ENCODE data around the gene CXCL6.

The CXCL6 gene

GRCh38 chr4:73816814-73817213, 19.7 kb upstream of the CXCL6 start:
- no peak for DNase-seq
- Histone ChIP-seq H3K9me3 (ENCODE audit: control insufficient read depth, low read length) (no peaks in the 10 kb centered on the region), H3K4me3 (ENCODE audit: insufficient read depth, low read depth, low read length, poor library complexity, severe bottlenecking) (no peak overlapping the region), H3K36me3 (ENCODE audit: control insufficient read depth, insufficient read depth, low read length) (no peaks in the 10 kb centered on the region), H3K27me3 (replicated peaks; ENCODE audit: control insufficient read depth, insufficient read depth, low read length, poor library complexity, severe bottlenecking) (no peaks in the 10 kb centered on the region), H3K4me1 (ENCODE audit: control insufficient read depth, insufficient read depth, low read length, poor library complexity, severe bottlenecking) (no peaks in the 10 kb centered on the region), H3K27ac (ENCODE audit: insufficient read depth, low read length, poor library complexity, severe bottlenecking) (no peak overlapping the region)

- Histone ChIP-seq H3K4me3 (ENCODE audit: insufficient read depth, low read depth, low read length, poor library complexity, severe bottlenecking) (no peak overlapping the region), H3K9me3 (ENCODE audit: control insufficient read depth, low read length) (no peaks in the 10 kb centered on the region), H3K27me3 (replicated peaks; ENCODE audit: control insufficient read depth, insufficient read depth, low read length, poor library complexity, severe bottlenecking) (no peaks in the 10 kb centered on the region), H3K4me1 (ENCODE audit: control insufficient read depth, insufficient read depth, low read length, poor library complexity, severe bottlenecking) (no peaks in the 10 kb centered on the region), H3K27ac (ENCODE audit: insufficient read depth, low read length, poor library complexity, severe bottlenecking) (no peak overlapping the region), H3K36me3 (ENCODE audit: control insufficient read depth, insufficient read depth, low read length) (no peaks in the 10 kb centered on the region)
- no peak for DNase-seq
Measured at GRCh38 chr4:73817341-73817740, 19.1 kb upstream of the CXCL6 start.

GRCh38 chr4:73821325-73821724, 15.2 kb upstream of the CXCL6 start:
- no peak for DNase-seq
- H3K36me3 ChIP-seq (ENCODE audit: control insufficient read depth, insufficient read depth, low read length), result no peaks in the 10 kb centered on the region
- no peak overlapping the region for H3K27ac ChIP-seq (ENCODE audit: insufficient read depth, low read length, poor library complexity, severe bottlenecking)
- no peaks in the 10 kb centered on the region for H3K4me1 ChIP-seq (ENCODE audit: control insufficient read depth, insufficient read depth, low read length, poor library complexity, severe bottlenecking)
- no peaks in the 10 kb centered on the region for H3K27me3 ChIP-seq (replicated peaks; ENCODE audit: control insufficient read depth, insufficient read depth, low read length, poor library complexity, severe bottlenecking)
- no peaks in the 10 kb centered on the region for H3K9me3 ChIP-seq (ENCODE audit: control insufficient read depth, low read length)
- H3K4me3 ChIP-seq (ENCODE audit: insufficient read depth, low read depth, low read length, poor library complexity, severe bottlenecking), result no peak overlapping the region

DNA sequence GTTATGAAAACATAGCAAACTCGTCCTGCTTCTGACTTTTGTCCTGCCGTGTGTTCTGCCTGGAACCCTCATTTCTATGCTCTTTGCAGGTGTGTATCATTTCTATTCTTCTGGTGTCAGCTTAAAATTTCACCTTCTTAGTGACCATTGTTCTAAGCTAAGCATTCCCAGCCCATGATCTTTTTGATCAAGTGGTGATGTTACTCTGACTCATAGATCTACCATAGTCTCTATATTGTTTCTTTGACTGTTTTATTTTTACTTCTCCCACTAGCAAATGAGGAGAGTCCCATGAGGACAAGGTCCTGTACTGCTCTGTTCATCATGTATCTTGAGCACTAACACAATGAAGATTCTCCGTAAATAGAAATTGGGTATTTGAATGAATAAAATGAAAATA, 14.1 kb upstream of the CXCL6 start:
- Histone ChIP-seq H3K4me3 (ENCODE audit: insufficient read depth, low read depth, low read length, poor library complexity, severe bottlenecking) (no peak overlapping the region), H3K27me3 (replicated peaks; ENCODE audit: control insufficient read depth, insufficient read depth, low read length, poor library complexity, severe bottlenecking) (no peaks in the 10 kb centered on the region), H3K36me3 (ENCODE audit: control insufficient read depth, insufficient read depth, low read length) (no peaks in the 10 kb centered on the region), H3K27ac (ENCODE audit: insufficient read depth, low read length, poor library complexity, severe bottlenecking) (no peak overlapping the region), H3K9me3 (ENCODE audit: control insufficient read depth, low read length) (no peaks in the 10 kb centered on the region), H3K4me1 (ENCODE audit: control insufficient read depth, insufficient read depth, low read length, poor library complexity, severe bottlenecking) (no peaks in the 10 kb centered on the region)
- no peak for DNase-seq

GRCh38 chr4:73822812-73823504, 13.5 kb upstream of the CXCL6 start:
- Histone ChIP-seq H3K36me3 (ENCODE audit: control insufficient read depth, insufficient read depth, low read length) (no peaks in the 10 kb centered on the region), H3K4me3 (ENCODE audit: insufficient read depth, low read depth, low read length, poor library complexity, severe bottlenecking) (no peak overlapping the region), H3K4me1 (ENCODE audit: control insufficient read depth, insufficient read depth, low read length, poor library complexity, severe bottlenecking) (no peaks in the 10 kb centered on the region), H3K9me3 (ENCODE audit: control insufficient read depth, low read length) (no peaks in the 10 kb centered on the region), H3K27me3 (replicated peaks; ENCODE audit: control insufficient read depth, insufficient read depth, low read length, poor library complexity, severe bottlenecking) (no peaks in the 10 kb centered on the region), H3K27ac (ENCODE audit: insufficient read depth, low read length, poor library complexity, severe bottlenecking) (no peak overlapping the region)
- no peak for DNase-seq

DNA sequence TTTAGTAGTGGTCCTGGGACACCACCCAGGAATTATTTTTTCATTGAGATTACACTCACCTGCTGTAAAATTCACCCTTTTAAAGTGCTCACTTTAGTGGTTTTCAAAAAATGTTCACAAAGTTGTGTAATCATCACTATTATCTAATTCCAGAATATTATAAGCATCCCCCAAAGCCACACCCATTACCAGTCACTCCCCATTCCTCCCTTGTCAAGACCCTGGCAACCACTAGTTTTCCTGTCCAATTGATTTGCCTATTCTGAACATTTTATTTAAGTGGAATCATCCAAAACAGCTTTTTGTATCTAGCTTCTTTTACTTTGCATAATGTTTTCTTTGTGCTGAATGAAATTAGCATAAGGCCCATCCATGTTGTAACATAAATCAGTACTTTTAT, 12.7 kb upstream of the CXCL6 start:
- Histone ChIP-seq H3K4me1 (ENCODE audit: control insufficient read depth, insufficient read depth, low read length, poor library complexity, severe bottlenecking) (no peaks in the 10 kb centered on the region), H3K9me3 (ENCODE audit: control insufficient read depth, low read length) (no peaks in the 10 kb centered on the region), H3K4me3 (ENCODE audit: insufficient read depth, low read depth, low read length, poor library complexity, severe bottlenecking) (no peak overlapping the region), H3K27me3 (replicated peaks; ENCODE audit: control insufficient read depth, insufficient read depth, low read length, poor library complexity, severe bottlenecking) (no peaks in the 10 kb centered on the region), H3K27ac (ENCODE audit: insufficient read depth, low read length, poor library complexity, severe bottlenecking) (no peak overlapping the region), H3K36me3 (ENCODE audit: control insufficient read depth, insufficient read depth, low read length) (no peaks in the 10 kb centered on the region)
- no peak for DNase-seq

GRCh38 chr4:73828956-73829355, 7.5 kb upstream of the CXCL6 start:
- no peaks in the 10 kb centered on the region for H3K36me3 ChIP-seq (ENCODE audit: control insufficient read depth, insufficient read depth, low read length)
- no peak overlapping the region for H3K27ac ChIP-seq (ENCODE audit: insufficient read depth, low read length, poor library complexity, severe bottlenecking)
- H3K4me3 ChIP-seq (ENCODE audit: insufficient read depth, low read depth, low read length, poor library complexity, severe bottlenecking), result no peak overlapping the region
- no peaks in the 10 kb centered on the region for H3K4me1 ChIP-seq (ENCODE audit: control insufficient read depth, insufficient read depth, low read length, poor library complexity, severe bottlenecking)
- DNase-seq, result no peak
- no peaks in the 10 kb centered on the region for H3K27me3 ChIP-seq (replicated peaks; ENCODE audit: control insufficient read depth, insufficient read depth, low read length, poor library complexity, severe bottlenecking)
- H3K9me3 ChIP-seq (ENCODE audit: control insufficient read depth, low read length), result no peaks in the 10 kb centered on the region

DNA sequence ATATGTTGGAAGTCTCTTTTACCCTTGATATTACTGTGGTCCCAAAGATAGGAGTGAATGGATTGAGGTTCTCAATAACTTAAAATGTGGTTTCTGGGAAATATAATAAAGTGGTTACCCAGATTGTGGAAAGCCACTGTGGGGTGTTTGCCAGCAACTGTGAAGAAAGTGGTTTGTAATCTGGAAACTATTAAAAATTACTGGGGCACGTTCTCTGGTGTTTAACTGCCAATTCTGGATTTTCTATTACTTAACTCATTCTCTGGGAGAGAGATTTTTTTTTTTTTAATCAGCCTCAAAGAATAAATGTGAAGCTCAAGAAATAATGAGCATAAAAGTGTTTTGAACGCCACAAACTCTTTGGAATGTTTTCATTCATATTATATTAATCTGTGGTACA, 4.9 kb upstream of the CXCL6 start:
- no peaks in the 10 kb centered on the region for H3K36me3 ChIP-seq (ENCODE audit: control insufficient read depth, insufficient read depth, low read length)
- no peaks in the 10 kb centered on the region for H3K27me3 ChIP-seq (replicated peaks; ENCODE audit: control insufficient read depth, insufficient read depth, low read length, poor library complexity, severe bottlenecking)
- H3K4me3 ChIP-seq (ENCODE audit: insufficient read depth, low read depth, low read length, poor library complexity, severe bottlenecking), result no peak overlapping the region
- H3K4me1 ChIP-seq (ENCODE audit: control insufficient read depth, insufficient read depth, low read length, poor library complexity, severe bottlenecking), result no peaks in the 10 kb centered on the region
- DNase-seq, result no peak
- H3K9me3 ChIP-seq (ENCODE audit: control insufficient read depth, low read length), result no peaks in the 10 kb centered on the region
- no peak overlapping the region for H3K27ac ChIP-seq (ENCODE audit: insufficient read depth, low read length, poor library complexity, severe bottlenecking)

DNA sequence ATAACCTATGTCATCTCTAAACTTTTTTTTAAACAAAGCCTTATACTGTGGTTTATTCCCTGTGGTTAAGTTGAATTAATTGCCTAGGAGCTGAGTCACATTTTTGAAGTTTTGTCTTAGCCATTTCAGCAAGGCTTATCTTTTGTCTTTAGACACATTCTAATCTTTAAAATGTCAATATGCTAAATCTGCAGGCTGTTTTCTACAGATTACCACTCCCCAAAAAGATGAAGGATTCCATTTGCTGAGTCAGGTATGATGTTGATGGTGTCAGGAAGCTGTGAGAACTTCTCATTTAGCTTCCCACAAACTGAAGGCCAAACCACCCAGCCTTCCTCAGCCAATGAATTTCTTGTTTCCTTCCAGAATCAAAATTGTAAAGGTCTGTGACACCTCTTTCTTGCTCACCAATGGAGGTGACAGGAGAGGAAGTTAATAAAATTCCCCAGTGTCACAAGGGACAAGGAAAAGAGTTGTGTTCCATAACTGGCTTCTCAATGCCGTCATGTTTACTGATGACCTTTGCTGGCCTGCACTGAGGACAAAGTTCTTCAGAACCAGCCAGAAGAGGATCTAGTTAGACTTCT, 3.7 kb upstream of the CXCL6 start:
- H3K9me3 ChIP-seq (ENCODE audit: control insufficient read depth, low read length), result no peaks in the 10 kb centered on the region
- H3K4me3 ChIP-seq (ENCODE audit: insufficient read depth, low read depth, low read length, poor library complexity, severe bottlenecking), result no peak overlapping the region
- H3K36me3 ChIP-seq (ENCODE audit: control insufficient read depth, insufficient read depth, low read length), result no peaks in the 10 kb centered on the region
- H3K27me3 ChIP-seq (replicated peaks; ENCODE audit: control insufficient read depth, insufficient read depth, low read length, poor library complexity, severe bottlenecking), result no peaks in the 10 kb centered on the region
- no peaks in the 10 kb centered on the region for H3K4me1 ChIP-seq (ENCODE audit: control insufficient read depth, insufficient read depth, low read length, poor library complexity, severe bottlenecking)
- H3K27ac ChIP-seq (ENCODE audit: insufficient read depth, low read length, poor library complexity, severe bottlenecking), result no peak overlapping the region
- no peak for DNase-seq

GRCh38 chr4:73839071-73839470, 2.6 kb downstream of the CXCL6 start:
- no peak for DNase-seq

More at GRCh38 chr4:73839071-73839470, 2.6 kb downstream of the CXCL6 start:
- Histone ChIP-seq H3K36me3 (ENCODE audit: control insufficient read depth, insufficient read depth, low read length) (no peaks in the 10 kb centered on the region), H3K9me3 (ENCODE audit: control insufficient read depth, low read length) (no peaks in the 10 kb centered on the region), H3K27ac (ENCODE audit: insufficient read depth, low read length, poor library complexity, severe bottlenecking) (no peak overlapping the region), H3K27me3 (replicated peaks; ENCODE audit: control insufficient read depth, insufficient read depth, low read length, poor library complexity, severe bottlenecking) (no peaks in the 10 kb centered on the region), H3K4me3 (ENCODE audit: insufficient read depth, low read depth, low read length, poor library complexity, severe bottlenecking) (no peak overlapping the region), H3K4me1 (ENCODE audit: control insufficient read depth, insufficient read depth, low read length, poor library complexity, severe bottlenecking) (no peaks in the 10 kb centered on the region)

Data from effector memory CD4-positive, alpha-beta T cell (primary cell).